Measurements from ENCODE around the gene ARHGEF17. TPM values are rescaled to one million over a fixed set of nuclear protein-coding genes. Genes with fewer than 3 reads are reported as not detected.

The ARHGEF17 gene
- total and polyA plus RNA-seq, 2 of the 8 experiments (the other 6 are each of a cell fraction or from before 2014, with no cell fraction given) = 11.3 to 14.6 TPM

DNA sequence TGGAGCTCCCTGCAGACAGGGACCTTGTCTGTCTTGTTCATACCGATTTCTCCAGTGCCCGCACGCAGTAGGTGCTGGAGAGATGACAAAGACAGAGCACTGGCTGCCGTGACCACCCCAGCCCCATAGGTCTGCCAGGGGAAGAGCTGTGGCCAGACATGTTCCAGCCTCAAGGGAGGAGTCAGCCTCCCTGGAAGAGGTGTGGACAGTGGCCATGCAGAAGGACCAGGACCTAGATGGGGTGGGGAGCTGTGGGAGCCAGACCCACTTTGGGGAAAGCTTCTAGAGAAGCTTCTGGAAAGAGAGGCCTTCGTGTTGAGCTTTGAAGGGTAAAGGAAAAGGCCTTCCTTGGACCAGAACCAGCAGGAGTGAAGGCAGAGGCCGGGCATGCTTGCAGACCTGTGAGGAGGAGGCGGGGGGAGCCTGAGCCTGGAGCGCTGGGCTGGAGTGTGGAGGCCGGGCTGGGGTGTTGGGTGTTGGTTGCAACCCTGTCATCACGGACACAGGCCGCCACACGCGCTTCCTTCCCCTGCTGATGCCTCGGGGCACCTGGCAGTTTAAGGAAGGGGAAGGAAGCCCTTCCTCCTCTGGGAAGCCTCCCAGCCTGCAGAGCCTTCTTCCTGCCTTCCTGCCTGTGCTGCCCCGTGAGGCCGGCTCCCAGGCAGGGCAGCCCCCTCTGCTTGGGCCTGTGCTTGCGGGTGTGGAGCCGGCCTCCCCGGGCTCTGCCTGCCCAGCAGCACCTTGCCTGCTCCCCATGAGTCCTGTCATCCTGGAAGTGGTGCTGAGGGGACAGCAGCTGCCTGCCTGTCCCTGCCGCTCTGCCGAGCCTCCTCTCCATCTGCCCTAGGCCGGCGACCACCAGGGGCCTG is 80.4 kb downstream of the ARHGEF17 start:
- POLR2A ChIA-PET (ENCODE audit: partially characterized antibody) = interaction anchor here (1.5 to 1.8 kb wide), 3 partner anchors 9 to 16 kb away, joined by 4 to 5 read pairs (median 4); no protein-coding TSS in a partner anchor
- 91% methylated on average over 21 of the region's 23 CpGs; no CpG with 5 or more reads in 1 of the 2 experiments for WGBS, 2 experiments (ENCODE audit: extremely low coverage in 1 of 2, insufficient coverage in 1 of 2, insufficient read length in 1 of 2, insufficient replicate concordance in 2 of 2, low coverage in 1 of 2, low lambda C conversion rate in 2 of 2, missing lambda C conversion rate in 1 of 2)
- H4K91ac ChIP-seq (replicated peaks; ENCODE audit: insufficient read length, low read length) = no peak overlapping the region
- TF ChIP-seq, protein P1, sequence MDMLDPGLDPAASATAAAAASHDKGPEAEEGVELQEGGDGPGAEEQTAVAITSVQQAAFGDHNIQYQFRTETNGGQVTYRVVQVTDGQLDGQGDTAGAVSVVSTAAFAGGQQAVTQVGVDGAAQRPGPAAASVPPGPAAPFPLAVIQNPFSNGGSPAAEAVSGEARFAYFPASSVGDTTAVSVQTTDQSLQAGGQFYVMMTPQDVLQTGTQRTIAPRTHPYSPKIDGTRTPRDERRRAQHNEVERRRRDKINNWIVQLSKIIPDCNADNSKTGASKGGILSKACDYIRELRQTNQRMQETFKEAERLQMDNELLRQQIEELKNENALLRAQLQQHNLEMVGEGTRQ (IDR thresholded peaks at IDR 0.05; ENCODE audit: low read length) = no peak
- no peak for TF ChIP-seq GABPA (IDR thresholded peaks at IDR 0.05; ENCODE audit: borderline replicate concordance, insufficient read depth, low read length)
- TF ChIP-seq PHF8 (conservative IDR thresholded peaks at IDR 0.05; ENCODE audit: low read depth, low read length) = no peak
- no peak for TF ChIP-seq BRCA1 (IDR thresholded peaks at IDR 0.05; ENCODE audit: low read depth, low read length)
- no peak for TF ChIP-seq CTBP2 (IDR thresholded peaks at IDR 0.05; ENCODE audit: borderline replicate concordance, insufficient read depth, insufficient read length, low read length)
- no peak for TF ChIP-seq CHD1 (IDR thresholded peaks at IDR 0.05; ENCODE audit: low read depth, low read length)
- no peak for TF ChIP-seq SIRT6 (IDR thresholded peaks at IDR 0.05; ENCODE audit: low read length)
- TF ChIP-seq SP4 (IDR thresholded peaks at IDR 0.05; ENCODE audit: low read length) = no peak
- TF ChIP-seq KDM5A (IDR thresholded peaks at IDR 0.05; ENCODE audit: low read length) = no peak
- no peak for TF ChIP-seq CREB1 (IDR thresholded peaks at IDR 0.05)
- no peak for TF ChIP-seq EGR1 (IDR thresholded peaks at IDR 0.05; ENCODE audit: borderline replicate concordance, low read depth, low read length)

More for the DNA sequence above, 80.4 kb downstream of the ARHGEF17 start:
- Histone ChIP-seq H3K4ac (replicated peaks; ENCODE audit: insufficient read length, low read depth, low read length) (no peak overlapping the region), H2BK120ac (replicated peaks; ENCODE audit: low read depth, low read length) (no peak overlapping the region), H3K4me3 (ENCODE audit: extremely low read depth in 1 of 4, insufficient read depth in 2 of 4, low read depth in 3 of 4, low read length in 4 of 4) (no peak overlapping the region), H3K79me1 (ENCODE audit: low read depth, low read length) (0 out of 2 replicates have a peak, but pooled peaks cover 3% of the 10 kb centered on the region), H2BK15ac (ENCODE audit: low read length) (no peak overlapping the region), H3K79me2 (ENCODE audit: control insufficient read depth in 1 of 2, insufficient read depth in 2 of 2, low read length in 2 of 2) (peaks cover 0 to 3% of the 10 kb centered on the region in 2 experiments; a peak in 1 of 4 replicates), H3K4me1 (replicated peaks in 1 of 4; ENCODE audit: control insufficient read depth in 3 of 4, insufficient read depth in 4 of 4, low read length in 3 of 4) (peaks cover 0 to 9% (median 0%) of the 10 kb centered on the region in 4 experiments; a peak in 1 of 7 replicates), H3K14ac (ENCODE audit: insufficient read length) (no peak overlapping the region), H3K18ac (ENCODE audit: extremely low read depth, low read length) (no peak overlapping the region; the same call in none of the 2 replicates), H2BK5ac (ENCODE audit: low read depth, low read length) (no peak overlapping the region), H2AK5ac (ENCODE audit: low read depth, low read length) (no peak overlapping the region), H3K27me3 (replicated peaks in 1 of 4; ENCODE audit: control insufficient read depth in 3 of 4, extremely low read depth in 1 of 4, insufficient read depth in 3 of 4, low read length in 3 of 4) (no peaks in the 10 kb centered on the region), H4K20me1 (replicated peaks in 1 of 2; ENCODE audit: control insufficient read depth in 1 of 2, insufficient read depth in 2 of 2, low read length in 2 of 2) (peaks cover 3 to 10% of the 10 kb centered on the region in 2 experiments), H3K9ac (replicated peaks in 1 of 4; ENCODE audit: extremely low read depth in 1 of 4, low read depth in 3 of 4, low read length in 3 of 4) (no peak overlapping the region), H3K4me2 (ENCODE audit: insufficient read depth in 1 of 2, low read depth in 2 of 2, low read length in 2 of 2) (no peak overlapping the region), H3K23me2 (ENCODE audit: low read depth, low read length) (no peaks in the 10 kb centered on the region), H3K9me3 (ENCODE audit: insufficient read depth in 2 of 2, low read depth in 1 of 2, low read length in 1 of 2) (no peaks in the 10 kb centered on the region), H4K5ac (ENCODE audit: insufficient read length, low read depth, low read length) (no peak overlapping the region), H2BK12ac (ENCODE audit: low read depth, low read length) (no peak overlapping the region), H3K36me3 (ENCODE audit: control insufficient read depth in 2 of 4, insufficient read depth in 4 of 4, low read length in 3 of 4) (no peaks in the 10 kb centered on the region), H3K23ac (ENCODE audit: insufficient read length) (no peak overlapping the region), H3K27ac (ENCODE audit: low read depth, low read length) (no peak overlapping the region), H3K56ac (replicated peaks; ENCODE audit: insufficient read length, low read depth, low read length) (no peak overlapping the region), H2BK20ac (ENCODE audit: low read length) (no peak overlapping the region), H2AFZ (ENCODE audit: low read length) (no peak overlapping the region), H4K8ac (ENCODE audit: extremely low read depth, insufficient read depth, low read length) (0 out of 2 replicates have a peak overlapping the region, but pooled peaks have one; percentile 72)
- CTCF ChIA-PET (ENCODE audit: partially characterized antibody) = interaction anchor here (0.6 to 59.1 kb wide), 15 partner anchors 9 to 274 kb away, joined by 3 to 1456 read pairs (median 5); no protein-coding TSS in a partner anchor
- DNase-seq (ENCODE audit: low read depth in 1 of 2, low spot score in 2 of 2) (no peak), FAIRE-seq (no peak)

Measured in H1 (cell line).